NCI-H2029 (cell line): ENCODE data around the gene ZFP91.
A peak's percentile ranks its signal among the peaks of the same experiment; 100 is the strongest.

Source experiments
- DNase-seq: peaks from one replicate; lab custom pipeline; 2025; lab: John Stamatoyannopoulos, UW

ZFP91 gene

DNA sequence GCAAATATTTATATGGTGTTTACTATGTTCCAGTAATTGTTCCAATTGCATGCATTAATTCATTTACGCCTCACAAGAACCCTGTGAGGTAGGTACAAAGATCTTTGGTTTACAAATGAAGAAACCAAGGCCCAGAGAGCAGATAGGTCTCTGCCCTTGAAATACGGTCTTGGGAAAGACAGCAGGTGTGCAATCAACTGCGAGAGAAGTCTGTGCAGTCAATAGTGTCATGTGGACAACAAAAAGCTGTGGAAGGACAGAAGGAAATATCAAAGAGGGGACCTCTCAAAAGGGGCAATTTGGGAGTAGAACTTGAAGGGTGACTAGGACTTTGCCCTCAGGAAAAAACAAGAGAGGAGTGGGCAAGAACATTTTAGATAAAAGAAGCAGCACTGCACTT is 52.5 kb downstream of the ZFP91 start:
- no peak for DNase-seq

DNA sequence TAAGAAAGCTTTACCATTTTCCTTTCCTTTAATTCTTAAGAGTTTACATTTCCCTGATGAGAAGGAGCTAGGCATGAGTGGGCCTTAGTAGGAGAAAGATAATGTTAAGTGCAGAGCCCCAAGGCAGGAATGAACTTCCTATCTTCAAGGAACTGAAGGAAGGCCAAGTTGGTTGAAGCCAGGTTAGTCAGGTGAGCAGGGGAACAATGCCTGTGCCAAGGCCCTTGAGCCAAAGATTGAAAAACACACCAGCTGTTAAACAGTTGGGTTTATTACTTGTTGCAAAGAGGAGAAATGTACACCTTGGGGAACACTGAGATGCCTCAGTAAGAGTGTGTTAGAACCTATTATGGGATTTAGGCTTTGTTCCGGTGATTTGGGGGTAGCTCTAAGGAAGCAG is 53.6 kb downstream of the ZFP91 start:
- no peak for DNase-seq

GRCh38 chr11:58636587-58636986 is 57.7 kb downstream of the ZFP91 start:
- DNase-seq, result no peak

DNA sequence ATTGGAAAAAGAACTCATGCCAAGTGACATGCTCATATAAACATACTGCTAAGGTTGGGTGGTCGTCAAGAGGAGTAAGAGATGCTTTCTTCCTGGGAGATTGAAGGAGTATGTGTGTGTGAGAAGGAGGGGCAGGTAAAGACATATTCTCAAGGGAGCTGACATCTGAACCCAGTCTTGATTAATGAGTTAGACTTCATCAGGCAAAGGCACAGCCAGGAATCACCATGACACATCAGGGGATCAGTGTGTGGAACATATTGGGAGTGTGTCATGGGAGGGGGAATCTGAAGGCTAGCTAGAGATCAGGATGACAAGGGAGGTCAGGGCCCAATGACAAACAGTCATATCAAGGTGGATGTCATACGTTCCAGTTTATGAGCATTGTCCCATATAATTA is 58.5 kb downstream of the ZFP91 start:
- DNase-seq, result no peak

- DNase-seq, result no peak
Observed at GRCh38 chr11:58639103-58639502, 60.2 kb downstream of the ZFP91 start.

DNA sequence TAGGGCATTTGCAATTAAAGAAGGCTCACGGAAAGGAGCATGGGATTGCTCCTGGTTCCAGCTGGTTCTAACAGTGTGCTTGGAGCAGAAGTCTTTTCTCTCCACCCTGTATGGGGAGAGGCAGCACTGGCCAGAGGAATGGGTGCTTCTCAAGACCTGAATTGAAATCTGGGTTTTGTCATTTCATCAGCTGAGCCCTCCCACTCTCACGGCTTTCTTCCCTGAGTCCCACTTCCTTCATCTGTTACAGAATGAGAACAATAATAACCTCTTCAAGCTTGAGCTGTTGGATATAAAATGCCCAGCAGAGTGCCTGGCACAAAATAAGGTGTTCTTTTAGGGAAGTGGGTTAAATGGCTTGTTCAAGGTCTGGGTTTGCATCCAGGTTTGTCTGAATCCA is 60.8 kb downstream of the ZFP91 start:
- no peak for DNase-seq

- DNase-seq, result no peak
Observed at GRCh38 chr11:58640386-58641023, 61.6 kb downstream of the ZFP91 start.

DNA sequence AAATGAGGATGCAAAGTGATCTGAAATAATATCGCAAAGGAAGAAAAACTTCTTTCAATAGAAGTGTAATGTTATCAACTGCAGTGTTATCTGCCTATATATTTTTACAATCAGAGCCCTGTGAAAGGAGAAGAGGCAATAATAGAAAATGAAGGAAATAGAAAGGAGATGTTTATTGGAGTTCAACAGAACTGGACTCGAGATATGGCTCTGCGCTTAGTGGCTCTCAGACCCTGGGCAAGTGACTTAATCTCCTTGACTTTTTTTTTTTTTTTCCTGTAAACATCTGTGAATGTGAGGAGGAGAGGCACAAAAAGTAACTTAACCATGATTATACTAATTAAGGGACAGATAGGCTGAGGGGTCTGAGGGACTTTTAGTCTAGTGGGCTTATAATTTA is 62.5 kb downstream of the ZFP91 start:
- no peak for DNase-seq

DNA sequence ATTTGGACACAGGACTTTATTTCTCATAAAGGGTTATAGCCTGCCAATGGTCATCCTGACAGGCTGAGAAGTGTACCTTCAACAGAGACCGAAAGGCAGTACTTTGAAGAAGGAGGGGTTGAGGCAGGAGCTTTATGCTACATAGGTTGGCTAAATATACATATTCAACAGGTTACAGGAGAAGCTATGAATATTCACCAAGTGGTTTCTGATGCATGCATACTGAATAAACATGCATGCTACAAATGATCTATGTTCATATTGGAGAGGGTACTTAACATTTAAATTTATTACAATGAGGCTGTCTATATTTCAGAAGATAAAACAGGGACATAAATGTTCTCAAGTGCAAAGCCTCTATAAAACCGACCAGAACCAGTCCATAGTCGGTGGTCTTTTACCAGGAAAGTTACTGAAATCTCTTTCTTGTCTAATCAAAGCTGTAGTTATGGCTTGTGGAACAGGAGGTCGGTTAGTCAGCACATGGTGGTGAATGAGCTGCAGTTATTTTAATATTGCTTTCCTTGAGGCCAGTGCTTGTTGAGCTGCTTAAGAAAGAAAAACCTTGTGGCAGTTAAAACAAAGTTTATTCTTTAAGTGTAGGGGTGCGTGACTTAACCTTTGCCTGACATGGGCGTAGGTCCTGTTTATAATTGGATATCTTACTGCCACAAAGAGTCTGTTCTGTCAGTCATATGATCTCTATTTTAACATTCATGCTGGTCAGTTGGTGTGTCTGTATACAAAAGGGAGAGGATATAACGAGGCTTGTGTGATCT is 63.1 kb downstream of the ZFP91 start:
- no peak for DNase-seq

- no peak for DNase-seq
Observed at GRCh38 chr11:58645854-58646253, 67.0 kb downstream of the ZFP91 start.

DNA sequence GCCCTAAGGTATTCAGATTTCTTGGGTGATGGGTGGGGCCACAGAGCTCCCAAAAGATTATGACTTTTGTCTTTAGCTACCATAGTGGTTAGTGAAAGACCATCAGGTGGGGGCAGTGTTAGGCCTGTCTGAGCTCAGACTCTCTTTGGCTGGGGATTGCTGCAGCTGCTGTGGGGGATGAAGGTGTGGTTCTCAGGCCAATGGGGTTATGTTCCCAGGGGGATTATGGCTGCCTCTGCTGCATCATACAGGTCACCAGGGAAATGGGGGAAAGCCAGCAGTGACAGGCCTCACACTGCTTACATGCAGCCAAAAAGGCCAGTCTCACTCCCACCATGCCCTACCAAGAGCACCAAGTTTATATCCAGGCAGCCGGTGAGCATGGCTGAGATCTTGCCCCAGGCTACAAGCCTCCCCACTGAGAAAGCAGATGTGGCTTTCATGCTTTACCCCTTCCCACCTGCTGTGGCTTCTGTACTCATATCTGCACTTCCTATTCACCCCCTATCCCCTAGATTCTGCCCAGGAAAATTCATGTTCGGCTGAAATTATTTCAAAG is 68.4 kb downstream of the ZFP91 start:
- DNase-seq, result no peak

- DNase-seq, result no peak
Observed at GRCh38 chr11:58647866-58648265, 69.0 kb downstream of the ZFP91 start.

DNA sequence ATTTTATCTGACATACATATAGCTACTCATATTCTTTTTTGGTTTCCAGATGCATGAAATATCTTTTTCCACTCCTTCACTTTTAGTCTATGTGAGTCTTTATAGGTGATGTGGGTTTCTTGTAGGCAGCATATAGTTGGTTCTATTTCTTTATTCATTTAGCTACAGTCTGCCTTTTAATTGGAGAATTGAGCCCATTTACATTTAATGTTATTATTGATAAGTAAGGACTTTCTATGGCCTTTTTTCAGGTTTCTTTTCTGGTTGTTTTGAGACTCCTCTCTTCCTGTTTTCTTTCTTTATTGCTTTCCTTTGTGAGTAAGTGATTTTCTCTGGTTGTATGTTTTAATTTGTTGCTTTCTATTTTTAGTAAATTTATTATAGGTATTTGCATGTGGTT is 70.8 kb downstream of the ZFP91 start:
- DNase-seq, result no peak

GRCh38 chr11:58650496-58650895 is 71.6 kb downstream of the ZFP91 start:
- no peak for DNase-seq

DNA sequence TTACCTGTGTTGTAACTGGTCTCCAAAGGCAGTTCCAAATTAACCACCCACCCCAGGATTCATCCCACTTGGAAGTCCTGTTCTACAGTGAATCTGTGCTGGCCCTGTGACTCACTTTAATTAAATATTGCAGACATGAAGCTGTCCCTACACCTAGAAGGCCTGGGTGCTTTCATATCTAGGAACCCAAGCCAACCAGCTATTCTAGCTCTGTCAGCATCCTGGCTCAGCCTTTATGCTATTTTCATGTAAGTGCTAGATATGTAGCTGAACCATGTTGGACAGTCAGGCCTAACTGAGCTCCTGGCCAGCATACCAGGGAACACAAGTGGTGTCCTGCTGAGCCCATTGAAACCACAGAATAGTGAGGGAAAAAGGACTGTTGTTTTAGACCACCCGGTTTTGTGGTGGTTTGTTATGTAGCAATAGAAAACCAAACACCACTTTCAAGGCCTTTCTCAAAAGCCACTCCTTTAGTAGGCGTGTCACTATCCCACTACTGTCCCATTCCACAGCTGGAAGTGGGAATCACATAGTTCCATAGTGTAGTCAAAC is 73.9 kb downstream of the ZFP91 start:
- DNase-seq, result no peak

GRCh38 chr11:58654079-58654907 is 75.4 kb downstream of the ZFP91 start:
- peak; percentile 44 for DNase-seq

- no peak for DNase-seq
Observed at GRCh38 chr11:58654908-58655296, 76.0 kb downstream of the ZFP91 start.

DNA sequence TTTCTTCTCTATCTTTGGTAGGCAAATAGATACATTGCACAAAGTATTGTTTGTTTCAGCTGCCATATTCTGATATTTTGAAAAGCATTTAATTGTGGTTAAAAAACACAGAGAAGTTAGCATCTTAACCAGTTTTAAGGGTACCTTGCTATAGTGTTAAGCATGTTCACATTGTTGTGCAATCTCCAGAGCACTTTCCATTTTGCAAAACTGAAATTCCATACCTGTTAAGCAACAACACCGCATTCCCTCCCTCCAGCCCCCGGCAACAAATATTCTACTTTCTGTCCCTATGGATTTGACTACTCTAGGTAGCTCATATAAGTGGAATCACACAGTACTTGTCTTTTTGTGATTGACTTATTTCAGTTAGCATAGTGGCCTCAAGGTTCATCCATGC is 77.5 kb downstream of the ZFP91 start:
- no peak for DNase-seq

GRCh38 chr11:58658623-58659022 is 79.8 kb downstream of the ZFP91 start:
- no peak for DNase-seq

DNA sequence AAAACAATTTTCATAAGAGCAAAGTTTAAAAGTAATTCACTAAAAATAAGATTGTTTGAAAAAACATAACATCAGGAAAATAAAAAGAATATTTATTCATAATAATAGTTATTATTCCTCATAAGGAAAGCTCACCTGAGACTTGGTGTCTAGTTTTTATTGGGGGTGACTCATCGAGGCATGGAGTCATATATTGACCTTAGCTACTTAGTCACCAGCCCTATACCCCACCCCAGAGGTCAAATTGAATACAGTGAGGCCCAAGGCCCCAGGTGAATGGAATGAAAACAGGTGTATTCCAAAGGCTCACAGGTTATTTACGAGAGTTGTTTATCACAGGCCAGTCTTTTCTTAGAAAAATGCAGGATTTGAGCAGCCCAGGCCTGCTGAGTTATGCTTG is 80.5 kb downstream of the ZFP91 start:
- DNase-seq, result no peak

DNA sequence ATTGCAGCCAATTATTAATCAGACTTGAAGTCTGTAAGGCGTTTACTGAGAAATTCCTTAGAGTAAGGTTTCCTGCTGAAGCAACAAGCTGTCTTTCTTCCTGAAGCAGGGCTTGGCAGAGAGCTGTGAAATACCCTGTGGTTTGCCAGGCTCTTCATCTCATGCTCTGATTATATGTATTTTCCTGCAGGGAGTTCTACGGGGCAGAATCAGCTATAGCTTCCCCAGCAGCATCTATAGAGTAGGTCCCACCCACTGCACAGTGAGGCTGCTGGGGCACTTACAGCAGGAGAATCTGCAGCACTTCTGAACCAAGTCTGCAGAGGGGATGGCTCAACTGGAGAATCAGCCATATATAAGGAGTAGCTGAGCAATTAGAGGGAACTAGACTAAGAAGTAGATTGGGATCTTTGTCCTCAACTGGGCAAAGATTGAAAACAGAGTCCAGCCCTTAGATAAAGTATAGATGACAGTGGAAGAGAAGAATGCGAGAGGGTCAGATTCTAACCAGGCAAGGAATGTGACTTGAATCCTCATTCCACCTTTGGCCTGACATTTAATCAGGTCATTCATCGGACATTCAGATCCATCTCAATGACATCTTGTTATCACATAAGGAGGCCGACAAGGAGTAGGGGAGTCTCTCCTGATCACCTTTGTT is 81.2 kb downstream of the ZFP91 start:
- no peak for DNase-seq
